ENCODE results near the gene HOXD12. TPM values are rescaled to one million over a fixed set of nuclear protein-coding genes. Genes with fewer than 3 reads are reported as not detected.

HOXD12 gene
- total RNA-seq, 3 donors from 2014 or later (not counting 1 experiment from before 2014, with no cell fraction given): not detected

- TF ChIP-seq CTCF (IDR thresholded peaks at IDR 0.05): no peak
- Mint-ChIP-seq H3K4me3 (no peak overlapping the region), H3K36me3 (peaks cover 17% of the 10 kb centered on the region), H3K4me1 (peaks cover 8 to 29% of the 10 kb centered on the region in 2 donors), H3K27me3 (ENCODE audit: low read depth in 2 of 2) (peaks cover 73 to 87% of the 10 kb centered on the region in 2 donors), H3K9me3 (peaks cover 0 to 3% of the 10 kb centered on the region in 2 donors), H3K27ac (no peak overlapping the region)
- peaks cover 14% of the 10 kb centered on the region for H3K9me3 ChIP-seq (ENCODE audit: control insufficient read depth, insufficient read depth, low read length)
- H3K36me3 ChIP-seq (ENCODE audit: control insufficient read depth, insufficient read depth, low read length): no peaks in the 10 kb centered on the region
- H3K4me3 ChIP-seq (ENCODE audit: low read length): no peak overlapping the region
- DNase-seq (no peak), ATAC-seq (no peak)
- no peak overlapping the region for H3K27ac ChIP-seq (ENCODE audit: low read length)
- intact Hi-C loops (cut with micrococcal nuclease): loop anchor here (5.0 kb wide), 1 partner anchor 32 kb away; the partner anchor contains the start of gene HOXD9
- H3K27me3 ChIP-seq (ENCODE audit: control insufficient read depth, insufficient read depth, low read length): peaks cover 88% of the 10 kb centered on the region
- H3K4me1 ChIP-seq (ENCODE audit: control insufficient read depth, insufficient read depth, low read length): peaks cover 14% of the 10 kb centered on the region
Measured at GRCh38 chr2:176089843-176090395, 9.7 kb upstream of the HOXD12 start.

- intact Hi-C loops (cut with micrococcal nuclease): no loop called here
- peaks cover 0 to 3% of the 10 kb centered on the region in 2 donors for H3K9me3 Mint-ChIP-seq
- H3K36me3 Mint-ChIP-seq: peaks cover 17% of the 10 kb centered on the region
- DNase-seq (no peak), ATAC-seq (no peak)
- no peak overlapping the region for H3K27ac Mint-ChIP-seq
- TF ChIP-seq CTCF (IDR thresholded peaks at IDR 0.05): no peak
- Histone ChIP-seq H3K4me3 (ENCODE audit: low read length) (no peak overlapping the region), H3K4me1 (ENCODE audit: control insufficient read depth, insufficient read depth, low read length) (peaks cover 14% of the 10 kb centered on the region), H3K27ac (ENCODE audit: low read length) (no peak overlapping the region), H3K9me3 (ENCODE audit: control insufficient read depth, insufficient read depth, low read length) (peaks cover 13% of the 10 kb centered on the region), H3K36me3 (ENCODE audit: control insufficient read depth, insufficient read depth, low read length) (no peaks in the 10 kb centered on the region), H3K27me3 (ENCODE audit: control insufficient read depth, insufficient read depth, low read length) (peaks cover 88% of the 10 kb centered on the region)
- H3K27me3 Mint-ChIP-seq (ENCODE audit: low read depth in 2 of 2): peaks cover 74 to 87% of the 10 kb centered on the region in 2 donors
- H3K4me3 Mint-ChIP-seq: no peak overlapping the region
- WGBS (ENCODE audit: insufficient coverage): 19% methylated on average over 5 of the region's 5 CpGs
- H3K4me1 Mint-ChIP-seq: peaks cover 8 to 29% of the 10 kb centered on the region in 2 donors
Measured at GRCh38 chr2:176090862-176091261, 8.7 kb upstream of the HOXD12 start.

- no peaks in the 10 kb centered on the region for H3K36me3 ChIP-seq (ENCODE audit: control insufficient read depth, insufficient read depth, low read length)
- peaks cover 11 to 32% of the 10 kb centered on the region in 2 donors for H3K4me1 Mint-ChIP-seq
- H3K9me3 ChIP-seq (ENCODE audit: control insufficient read depth, insufficient read depth, low read length): peaks cover 8% of the 10 kb centered on the region
- ATAC-seq (no peak), DNase-seq (no peak)
- no peak overlapping the region for H3K27ac Mint-ChIP-seq
- no peak overlapping the region for H3K27ac ChIP-seq (ENCODE audit: low read length)
- WGBS (ENCODE audit: insufficient coverage): 7% methylated on average over 31 of the region's 31 CpGs
- peaks cover 73 to 89% of the 10 kb centered on the region in 2 donors for H3K27me3 Mint-ChIP-seq (ENCODE audit: low read depth in 2 of 2)
- peaks cover 18% of the 10 kb centered on the region for H3K4me1 ChIP-seq (ENCODE audit: control insufficient read depth, insufficient read depth, low read length)
- no peak overlapping the region for H3K4me3 ChIP-seq (ENCODE audit: low read length)
- peak overlapping the region; percentile 35 for H3K4me3 Mint-ChIP-seq
- H3K9me3 Mint-ChIP-seq: peaks cover 0 to 3% of the 10 kb centered on the region in 2 donors
- TF ChIP-seq CTCF (IDR thresholded peaks at IDR 0.05): no peak
- peaks cover 87% of the 10 kb centered on the region for H3K27me3 ChIP-seq (ENCODE audit: control insufficient read depth, insufficient read depth, low read length)
- peaks cover 15% of the 10 kb centered on the region for H3K36me3 Mint-ChIP-seq
- intact Hi-C loops (cut with micrococcal nuclease): no loop called here
Measured at GRCh38 chr2:176091329-176092258, 8.0 kb upstream of the HOXD12 start.
